GM10248 (cell line): Measurements from ENCODE around the gene NOL4L.

Experiments
- CTCF ChIA-PET: fragments of 300-600 bp; sonication (Branson Sonifier 250); formaldehyde crosslinking; extraction: SDS; loops from one replicate; lab custom pipeline; 2021; ENCODE audit warnings: antibody characterized with exemption; lab: Yijun Ruan, JAX
- POLR2A ChIA-PET: fragments of 350-650 bp; sonication (Branson Sonifier 250); formaldehyde crosslinking; extraction: SDS; loops from one replicate; lab custom pipeline; 2020; ENCODE audit warnings: antibody characterized with exemption; lab: Yijun Ruan, JAX
- DNase-seq: peaks from one replicate; pipeline ENCODE4 v3.0.0; 2012; ENCODE audit errors: extremely low spot score
- TF ChIP-seq, protein P1 (sequence below): IDR thresholded peaks from 2 replicates; pipeline ENCODE4 v1.5.1; 2012; ENCODE audit warnings: mild to moderate bottlenecking, low read depth; ENCODE audit errors: extremely low read depth, missing control alignments, control extremely low read depth

Gene NOL4L

DNA sequence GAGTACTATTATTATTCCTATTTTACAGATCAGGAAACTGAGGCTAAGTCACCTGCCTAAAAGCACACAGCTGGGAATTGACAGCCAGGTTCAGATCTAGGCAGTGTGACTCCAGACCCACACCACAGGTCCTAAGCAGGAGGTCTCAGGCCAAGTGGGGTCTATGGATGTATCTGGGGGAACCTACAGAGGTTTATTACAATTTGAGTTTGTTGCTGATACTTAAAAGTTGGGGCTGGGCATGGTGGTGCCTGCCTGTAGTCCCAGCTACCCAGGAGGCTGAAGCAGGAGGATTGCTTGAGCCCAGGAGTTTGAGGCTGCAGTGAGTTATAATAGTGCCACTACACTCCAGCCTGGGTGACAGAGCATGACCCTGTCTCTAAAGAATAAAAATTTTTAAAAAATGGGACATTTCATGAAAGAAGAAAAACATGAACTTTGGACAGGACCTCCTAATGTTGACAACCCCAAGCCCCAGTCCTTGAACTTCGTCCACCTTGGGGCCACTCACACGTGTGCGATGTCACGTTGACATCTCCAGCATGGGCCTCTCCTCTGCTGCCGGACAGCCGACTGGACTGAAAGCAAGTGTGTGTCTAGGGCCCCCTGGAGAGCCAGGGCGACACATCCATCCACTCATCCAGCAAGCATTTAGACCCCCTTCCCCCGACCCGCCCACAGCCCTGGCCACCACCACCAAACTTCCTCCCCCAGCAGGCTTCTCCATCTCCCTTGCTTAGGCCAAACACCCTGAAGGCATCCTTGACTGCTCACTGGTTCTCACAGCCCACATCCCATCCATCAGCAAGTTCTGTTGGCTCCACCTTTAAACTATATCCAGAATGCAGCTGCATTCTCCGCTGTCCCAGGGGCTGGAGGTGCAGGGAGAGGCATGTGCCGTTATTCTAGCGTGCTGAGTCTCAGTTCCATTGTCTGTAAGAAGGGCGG is 40.0 kb downstream of the NOL4L start:
- ChIA-PET CTCF (interaction anchor here (0.8 to 1.5 kb wide), 3 partner anchors 12 to 24 kb away, joined by 3 to 4 read pairs (median 3); no protein-coding TSS in a partner anchor), POLR2A (no interaction called here)
- TF ChIP-seq, protein P1, sequence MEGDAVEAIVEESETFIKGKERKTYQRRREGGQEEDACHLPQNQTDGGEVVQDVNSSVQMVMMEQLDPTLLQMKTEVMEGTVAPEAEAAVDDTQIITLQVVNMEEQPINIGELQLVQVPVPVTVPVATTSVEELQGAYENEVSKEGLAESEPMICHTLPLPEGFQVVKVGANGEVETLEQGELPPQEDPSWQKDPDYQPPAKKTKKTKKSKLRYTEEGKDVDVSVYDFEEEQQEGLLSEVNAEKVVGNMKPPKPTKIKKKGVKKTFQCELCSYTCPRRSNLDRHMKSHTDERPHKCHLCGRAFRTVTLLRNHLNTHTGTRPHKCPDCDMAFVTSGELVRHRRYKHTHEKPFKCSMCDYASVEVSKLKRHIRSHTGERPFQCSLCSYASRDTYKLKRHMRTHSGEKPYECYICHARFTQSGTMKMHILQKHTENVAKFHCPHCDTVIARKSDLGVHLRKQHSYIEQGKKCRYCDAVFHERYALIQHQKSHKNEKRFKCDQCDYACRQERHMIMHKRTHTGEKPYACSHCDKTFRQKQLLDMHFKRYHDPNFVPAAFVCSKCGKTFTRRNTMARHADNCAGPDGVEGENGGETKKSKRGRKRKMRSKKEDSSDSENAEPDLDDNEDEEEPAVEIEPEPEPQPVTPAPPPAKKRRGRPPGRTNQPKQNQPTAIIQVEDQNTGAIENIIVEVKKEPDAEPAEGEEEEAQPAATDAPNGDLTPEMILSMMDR: no peak
- DNase-seq: no peak

GRCh38 chr20:32544260-32544722 is 40.8 kb downstream of the NOL4L start:
- DNase-seq: no peak
- ChIA-PET CTCF (interaction anchor here (0.8 to 1.5 kb wide), 3 partner anchors 11 to 23 kb away, joined by 3 to 4 read pairs (median 3); no protein-coding TSS in a partner anchor), POLR2A (no interaction called here)
- TF ChIP-seq, protein P1: no peak

DNA sequence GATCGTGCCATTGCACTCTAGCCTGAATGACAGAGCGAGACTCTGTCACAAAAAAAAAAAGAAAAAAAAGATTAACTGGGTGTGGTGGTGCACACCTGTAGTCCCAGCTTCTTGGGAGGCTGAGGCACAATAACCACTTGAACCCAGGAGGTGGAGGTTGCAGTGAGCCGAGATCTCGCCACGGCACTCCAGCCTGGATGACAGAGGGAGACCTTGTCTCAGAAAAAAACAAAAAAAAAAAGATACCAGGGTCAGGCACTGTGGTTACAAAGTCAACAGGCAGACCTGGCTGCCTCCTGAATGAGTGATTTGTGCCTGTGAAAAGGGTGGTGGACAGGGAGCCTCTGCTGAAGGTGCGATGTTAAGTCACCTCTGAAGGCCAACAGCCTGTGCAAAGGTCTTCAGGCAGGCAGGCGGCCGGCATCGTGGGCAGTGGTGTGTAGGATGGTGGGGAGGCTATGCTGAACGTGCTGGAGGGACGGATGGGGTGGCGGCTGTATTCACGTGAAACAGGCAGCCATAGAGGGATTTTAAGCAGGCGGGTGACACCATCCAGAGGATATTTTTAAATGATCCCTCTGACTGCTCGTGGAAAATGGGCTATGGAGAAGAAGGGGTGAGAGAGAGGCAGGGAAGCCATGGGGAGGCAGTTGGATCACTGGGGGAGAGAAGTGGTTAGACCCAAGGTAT is 41.4 kb downstream of the NOL4L start:
- TF ChIP-seq, protein P1: no peak
- ChIA-PET CTCF (interaction anchor here (0.9 to 1.5 kb wide), 3 partner anchors 21 to 109 kb away, joined by 3 to 4 read pairs (median 4); no protein-coding TSS in a partner anchor), POLR2A (no interaction called here)
- DNase-seq: no peak

DNA sequence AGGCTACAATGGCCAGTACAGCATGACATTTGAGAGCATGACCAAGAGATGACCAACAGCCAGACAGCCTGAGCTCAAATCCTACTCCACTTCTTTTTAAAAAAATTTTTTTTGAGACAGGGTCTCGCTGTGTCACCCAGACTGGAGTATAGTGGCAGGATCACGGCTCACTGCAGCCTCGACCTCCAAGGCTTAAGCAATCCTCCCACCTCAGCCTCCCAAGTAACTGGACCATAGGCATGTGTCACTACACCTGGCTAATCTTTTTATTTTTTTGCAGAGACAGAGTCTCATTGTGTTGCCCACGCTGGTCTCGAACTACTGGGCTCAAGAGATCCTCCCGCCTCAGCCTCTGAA is 42.9 kb downstream of the NOL4L start:
- no peak for DNase-seq
- TF ChIP-seq, protein P1: no peak

DNA sequence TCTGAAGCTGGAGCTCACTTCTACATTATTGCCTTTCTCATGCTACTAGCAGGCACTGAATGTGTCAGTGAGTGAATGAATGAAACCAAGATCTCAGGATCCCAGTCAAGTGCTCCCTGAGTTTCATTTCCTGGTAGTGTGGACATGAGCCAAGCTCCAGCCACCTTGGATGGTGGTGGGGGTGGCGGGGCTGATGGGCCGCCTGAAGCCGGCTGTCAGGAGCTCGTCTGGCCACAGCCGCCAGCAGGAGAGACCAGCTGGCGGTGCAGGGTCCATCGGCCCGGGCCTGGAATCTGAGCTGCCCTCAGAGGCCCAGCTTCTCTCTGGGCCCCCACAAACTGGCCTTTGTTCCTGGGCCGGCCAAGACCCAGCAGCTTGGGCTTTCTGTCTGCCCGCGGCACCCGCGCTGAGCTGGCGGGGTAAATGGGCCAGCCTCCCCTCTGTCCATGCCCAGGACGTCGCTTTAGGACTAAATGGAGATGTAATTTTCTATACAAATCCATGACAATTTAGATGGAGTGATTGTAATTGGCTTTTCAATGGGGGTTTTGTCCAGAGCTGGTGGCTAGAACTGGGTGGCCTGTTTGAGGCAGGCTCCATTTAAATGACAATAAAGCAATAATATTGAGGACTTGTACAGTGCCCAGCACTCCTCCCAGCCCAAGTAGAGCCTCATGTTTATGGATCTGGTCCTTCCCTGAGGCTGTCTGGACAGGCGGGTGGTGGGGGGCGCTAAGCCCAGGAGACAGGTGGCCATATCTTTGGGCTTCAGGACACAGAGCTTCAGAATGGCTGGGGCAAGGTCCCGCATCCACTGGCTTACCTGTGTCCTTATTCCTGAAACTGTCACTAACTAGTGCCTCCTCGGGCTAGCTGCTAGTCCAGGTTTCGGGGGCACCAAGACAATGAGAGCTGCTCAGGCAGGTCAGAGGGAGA is 43.5 kb downstream of the NOL4L start:
- POLR2A ChIA-PET: no interaction called here
- DNase-seq: no peak
- TF ChIP-seq, protein P1: no peak
- CTCF ChIA-PET: interaction anchor here (1.2 to 1.4 kb wide), 3 partner anchors 33 to 237 kb away, joined by 3 to 5 read pairs (median 3); no protein-coding TSS in a partner anchor

More for the DNA sequence above, 42.9 kb downstream of the NOL4L start:
- ChIA-PET POLR2A (no interaction called here), CTCF (interaction anchor here (0.7 to 1.4 kb wide), 4 partner anchors 9 to 236 kb away, joined by 3 to 4 read pairs (median 3); no protein-coding TSS in a partner anchor)
